ENCODE data around the gene LDAH. TPM values are rescaled to one million over a fixed set of nuclear protein-coding genes. Genes with fewer than 3 reads are reported as not detected.

Gene LDAH
- total RNA-seq, 3 donors from 2014 or later: 15.2 to 20.8 (median 18.8) TPM

DNA sequence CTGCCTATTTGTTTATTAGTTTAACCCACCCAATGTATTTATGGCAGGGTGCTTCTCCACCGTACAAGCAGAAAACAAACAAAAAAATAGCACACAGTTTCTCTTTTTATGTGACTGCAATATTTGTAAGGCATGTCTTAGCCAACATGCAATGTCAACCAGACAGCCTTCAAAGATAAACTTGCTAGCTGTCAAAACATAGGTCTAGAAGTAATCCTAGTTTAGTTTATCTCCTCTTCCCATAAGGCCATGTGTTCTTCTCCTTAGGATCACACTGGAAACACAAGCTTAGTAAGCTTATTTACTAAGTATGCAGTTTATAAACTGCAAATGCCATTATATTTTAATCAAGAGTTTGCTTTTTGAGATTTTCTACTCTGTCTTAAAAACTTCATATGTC is 75.6 kb downstream of the LDAH start:
- peaks cover 1% of the 10 kb centered on the region for H3K9me3 ChIP-seq
- no peak overlapping the region for H3K4me3 ChIP-seq
- ATAC-seq (no peak), DNase-seq (no peak)
- H3K4me1 ChIP-seq (ENCODE audit: low read depth): no peaks in the 10 kb centered on the region
- TF ChIP-seq, protein P1, sequence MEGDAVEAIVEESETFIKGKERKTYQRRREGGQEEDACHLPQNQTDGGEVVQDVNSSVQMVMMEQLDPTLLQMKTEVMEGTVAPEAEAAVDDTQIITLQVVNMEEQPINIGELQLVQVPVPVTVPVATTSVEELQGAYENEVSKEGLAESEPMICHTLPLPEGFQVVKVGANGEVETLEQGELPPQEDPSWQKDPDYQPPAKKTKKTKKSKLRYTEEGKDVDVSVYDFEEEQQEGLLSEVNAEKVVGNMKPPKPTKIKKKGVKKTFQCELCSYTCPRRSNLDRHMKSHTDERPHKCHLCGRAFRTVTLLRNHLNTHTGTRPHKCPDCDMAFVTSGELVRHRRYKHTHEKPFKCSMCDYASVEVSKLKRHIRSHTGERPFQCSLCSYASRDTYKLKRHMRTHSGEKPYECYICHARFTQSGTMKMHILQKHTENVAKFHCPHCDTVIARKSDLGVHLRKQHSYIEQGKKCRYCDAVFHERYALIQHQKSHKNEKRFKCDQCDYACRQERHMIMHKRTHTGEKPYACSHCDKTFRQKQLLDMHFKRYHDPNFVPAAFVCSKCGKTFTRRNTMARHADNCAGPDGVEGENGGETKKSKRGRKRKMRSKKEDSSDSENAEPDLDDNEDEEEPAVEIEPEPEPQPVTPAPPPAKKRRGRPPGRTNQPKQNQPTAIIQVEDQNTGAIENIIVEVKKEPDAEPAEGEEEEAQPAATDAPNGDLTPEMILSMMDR (IDR thresholded peaks at IDR 0.05): no peak
- H3K36me3 ChIP-seq (ENCODE audit: low read depth): no peaks in the 10 kb centered on the region
- intact Hi-C loops (cut with DNase I, micrococcal nuclease): no loop called here

DNA sequence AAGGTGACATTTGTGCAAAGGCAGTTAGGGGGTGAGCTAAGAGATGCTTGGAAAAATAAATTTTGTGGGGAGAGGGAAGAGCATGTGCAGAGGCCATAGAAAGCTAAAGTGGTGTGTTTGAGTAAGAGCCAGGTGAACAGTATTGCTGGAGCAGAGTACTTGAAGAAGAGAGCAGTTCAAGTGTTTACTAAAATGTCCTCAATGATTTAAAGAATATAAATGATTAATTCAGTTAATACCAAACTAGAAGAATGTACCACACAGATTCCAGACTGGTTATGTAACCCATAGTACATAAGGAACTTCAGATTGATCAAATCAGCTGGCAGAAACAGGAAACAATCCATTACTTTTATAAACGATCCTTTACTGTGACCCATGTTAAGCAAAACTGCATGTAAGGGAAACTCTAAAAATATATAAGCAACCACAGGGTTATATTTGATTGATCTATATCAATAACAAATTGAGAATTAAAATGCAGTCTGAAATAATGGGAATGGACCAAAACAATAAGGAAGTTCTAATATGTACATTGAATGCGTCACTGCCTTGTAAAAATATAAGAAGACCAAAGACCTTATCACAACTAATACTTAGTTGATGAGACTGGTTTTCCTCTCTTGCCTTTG is 76.9 kb downstream of the LDAH start:
- no peak for ATAC-seq
- no peak for DNase-seq
- no peak overlapping the region for H3K4me3 ChIP-seq
- H3K9me3 ChIP-seq: no peaks in the 10 kb centered on the region
- no peaks in the 10 kb centered on the region for H3K4me1 ChIP-seq (ENCODE audit: low read depth)
- intact Hi-C loops (cut with DNase I, micrococcal nuclease): no loop called here
- TF ChIP-seq, protein P1 (IDR thresholded peaks at IDR 0.05): no peak
- H3K36me3 ChIP-seq (ENCODE audit: low read depth): no peaks in the 10 kb centered on the region

DNA sequence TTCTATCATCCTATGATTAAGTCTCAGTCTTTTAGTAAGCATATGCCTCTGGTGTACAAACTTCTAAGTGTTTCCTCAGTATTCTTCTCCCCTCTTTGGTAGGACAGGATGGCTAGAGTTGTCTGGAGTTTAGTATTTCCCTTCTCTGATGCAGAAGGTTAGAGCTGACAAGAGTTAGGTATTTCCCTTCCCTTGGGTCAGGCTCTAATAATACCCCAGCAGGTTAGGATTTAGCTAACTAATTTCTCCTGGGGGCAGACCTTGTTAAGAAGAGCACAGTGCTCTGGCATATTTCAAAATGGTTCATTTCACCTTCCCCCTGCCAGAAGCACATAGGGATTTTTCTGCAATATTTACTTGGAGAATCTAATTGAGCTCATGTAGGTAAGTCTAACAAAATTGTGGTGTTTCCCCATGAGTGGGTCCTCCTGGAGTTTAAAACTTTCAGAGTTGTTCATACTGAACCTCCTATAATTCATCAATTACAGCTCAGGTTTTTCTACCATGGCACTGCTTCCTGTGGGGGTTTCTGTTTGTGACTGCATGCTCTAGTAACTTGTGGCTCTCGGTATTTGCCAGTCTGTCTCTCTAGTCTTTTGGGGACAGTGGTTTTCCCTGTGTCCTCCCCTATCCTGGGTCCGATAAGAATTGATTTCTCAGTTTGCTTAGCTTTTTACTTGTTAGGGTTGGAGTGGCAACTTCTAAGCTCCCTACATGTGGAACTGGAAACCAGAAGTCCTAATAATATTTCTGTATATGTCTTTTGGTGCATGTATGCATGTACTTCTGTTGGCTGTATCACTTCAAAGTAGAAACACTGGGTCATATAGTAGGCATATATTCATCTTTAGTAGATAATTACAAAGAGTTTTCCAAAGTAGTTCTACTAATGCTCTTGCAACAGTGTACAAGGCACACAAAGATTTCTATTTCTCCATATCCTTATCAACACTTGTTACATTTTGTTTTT is 78.2 kb downstream of the LDAH start:
- no peaks in the 10 kb centered on the region for H3K9me3 ChIP-seq
- intact Hi-C loops (cut with DNase I, micrococcal nuclease): no loop called here

DNA sequence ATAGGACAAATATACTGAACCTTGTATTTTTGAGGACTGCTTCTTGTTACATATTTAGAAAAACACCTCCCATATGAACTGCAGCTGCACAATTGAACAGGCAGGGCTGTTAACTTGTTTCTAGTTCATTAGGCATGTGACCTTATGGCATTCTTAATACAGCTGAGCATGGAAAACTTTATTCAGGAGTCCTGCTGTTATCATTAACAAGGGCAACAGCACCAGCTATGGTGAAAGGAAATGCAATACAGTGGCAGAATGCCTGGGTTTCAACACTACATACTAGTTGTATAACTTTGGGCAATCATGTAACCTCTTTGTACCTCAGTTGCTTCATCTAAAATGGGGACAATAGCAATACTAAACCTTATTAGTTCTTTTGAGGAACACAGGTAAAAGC is 84.1 kb downstream of the LDAH start:
- intact Hi-C loops (cut with DNase I, micrococcal nuclease): no loop called here
- Histone ChIP-seq H3K36me3 (ENCODE audit: low read depth) (no peaks in the 10 kb centered on the region), H3K4me1 (ENCODE audit: low read depth) (no peaks in the 10 kb centered on the region), H3K9me3 (no peaks in the 10 kb centered on the region), H3K4me3 (no peak overlapping the region)
- TF ChIP-seq, protein P1 (IDR thresholded peaks at IDR 0.05): no peak
- no peak for ATAC-seq
- DNase-seq: no peak

More for the DNA sequence above, 78.2 kb downstream of the LDAH start:
- TF ChIP-seq, protein P1 (IDR thresholded peaks at IDR 0.05): no peak
- Histone ChIP-seq H3K4me1 (ENCODE audit: low read depth) (no peaks in the 10 kb centered on the region), H3K4me3 (no peak overlapping the region), H3K36me3 (ENCODE audit: low read depth) (no peaks in the 10 kb centered on the region)
- DNase-seq: no peak
- ATAC-seq: no peak

DNA sequence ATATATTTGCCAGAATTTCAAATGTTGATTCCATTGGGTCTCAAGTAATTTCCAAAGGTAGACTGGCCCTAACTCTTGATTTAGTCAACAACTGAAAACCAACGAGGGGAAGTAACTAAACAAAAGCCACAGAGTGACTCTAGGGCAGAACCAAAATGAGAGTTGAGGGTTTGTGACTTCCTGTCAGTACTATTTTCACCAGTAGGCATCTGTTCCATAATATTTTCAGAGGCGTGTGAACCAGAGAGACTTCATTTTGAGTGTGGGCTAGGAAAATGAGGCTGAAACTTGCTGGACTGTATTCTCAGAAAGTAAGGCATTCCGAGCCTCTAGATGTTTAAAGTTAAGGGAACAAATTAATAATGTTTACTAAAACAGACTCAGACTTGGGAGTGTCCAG is 85.4 kb downstream of the LDAH start:
- Histone ChIP-seq H3K36me3 (ENCODE audit: low read depth) (no peaks in the 10 kb centered on the region), H3K9me3 (no peaks in the 10 kb centered on the region), H3K4me1 (ENCODE audit: low read depth) (no peaks in the 10 kb centered on the region), H3K4me3 (no peak overlapping the region)
- ATAC-seq: no peak
- no peak for DNase-seq
- TF ChIP-seq, protein P1 (IDR thresholded peaks at IDR 0.05): no peak
- intact Hi-C loops (cut with DNase I, micrococcal nuclease): no loop called here

Data from mucosa of descending colon (tissue), 3 donors.